BJ (cell line): Measurements from ENCODE around the gene COX8C. TPM values are rescaled to one million over a fixed set of nuclear protein-coding genes. Genes with fewer than 3 reads are reported as not detected.
"Not testable (repeated sequence)": the region's sequence is repeated elsewhere in the genome, so short reads cannot be mapped to it uniquely, and the experiment has no call there.

Experiments
- CTCF ChIA-PET: fragments of 350-600 bp; formaldehyde crosslinking; extraction: SDS; loops from one replicate; lab custom pipeline; 2021; ENCODE audit warnings: antibody characterized with exemption, inconsistent platforms; lab: Yijun Ruan, JAX
- POLR2A ChIA-PET: fragments of 300-600 bp; sonication (Branson Sonifier 250); formaldehyde crosslinking; extraction: SDS; loops from one replicate; lab custom pipeline; 2021; ENCODE audit warnings: antibody characterized with exemption; lab: Charles Lee
- DNase-seq: peaks from one replicate; pipeline ENCODE4 v3.0.0-alpha.2; 2011; ENCODE audit warnings: low read depth
- H3K27me3 ChIP-seq: 2 replicates; pipeline ENCODE4 v1.6.0; 2011; ENCODE audit warnings: low read length; ENCODE audit not compliant: control insufficient read depth, insufficient read depth
- H3K36me3 ChIP-seq: 2 replicates; pipeline ENCODE4 v1.5.1; 2011; ENCODE audit warnings: low read length; ENCODE audit not compliant: control insufficient read depth, insufficient read depth
- H3K4me3 ChIP-seq: 2 replicates; pipeline ENCODE4 v1.5.1; 2011; ENCODE audit warnings: low read depth, mild to moderate bottlenecking, control low read depth, low read length
- CTCF ChIP-seq: IDR thresholded peaks from 2 replicates; pipeline ENCODE4 v1.5.1; 2011; ENCODE audit warnings: low read depth, mild to moderate bottlenecking, control low read depth, inconsistent platforms, low read length, moderate library complexity; ENCODE audit not compliant: insufficient read depth
- polyA plus RNA-seq: library from polyadenylated mRNA; depleted of rRNA; stranded (reverse); fragments of >200 nt; gene quantifications from 2 replicates; pipeline ENCODE4 v1.2.3, GENCODE V29; 2011

COX8C gene
- polyA plus RNA-seq, 1 experiment = not detected

- ChIA-PET POLR2A (no interaction called here), CTCF (interaction anchor here (0.8 kb wide), 1 partner anchor 123 kb away, joined by 3 read pairs; no protein-coding TSS in a partner anchor)
- H3K4me3 ChIP-seq = no peak overlapping the region
- no peak for TF ChIP-seq CTCF
- no peaks in the 10 kb centered on the region for H3K27me3 ChIP-seq
- H3K36me3 ChIP-seq = no peaks in the 10 kb centered on the region
- DNase-seq = no peak
Observed at GRCh38 chr14:93343797-93344196, 3.2 kb upstream of the COX8C start.

GRCh38 chr14:93347850-93348249 is 868 bp downstream of the COX8C start:
- DNase-seq = no peak
- POLR2A ChIA-PET = no interaction called here
- TF ChIP-seq CTCF = no peak
- no peak overlapping the region for H3K4me3 ChIP-seq
- CTCF ChIA-PET = no interaction called here
- H3K27me3 ChIP-seq = no peaks in the 10 kb centered on the region
- H3K36me3 ChIP-seq = no peaks in the 10 kb centered on the region

DNA sequence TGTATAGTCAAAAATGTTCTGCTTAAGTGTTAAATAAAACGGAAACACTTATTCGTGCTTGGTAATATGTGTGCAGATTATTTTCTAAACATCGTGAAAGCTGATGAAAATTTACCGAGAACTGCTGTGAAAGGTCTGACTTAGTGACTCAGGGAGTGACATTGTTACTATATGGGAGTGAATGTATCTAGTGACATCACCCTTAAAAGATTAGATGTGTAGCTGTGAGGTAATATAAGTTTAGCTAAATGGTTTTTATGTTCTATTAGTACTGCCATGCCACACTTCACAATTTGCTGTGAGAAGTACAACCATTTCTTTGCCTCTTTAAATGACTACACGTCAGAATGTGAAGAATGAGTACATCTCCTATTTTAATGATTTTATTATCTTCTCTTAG is 1.3 kb downstream of the COX8C start:
- Histone ChIP-seq H3K36me3 (no peaks in the 10 kb centered on the region), H3K27me3 (no peaks in the 10 kb centered on the region), H3K4me3 (no peak overlapping the region)
- no peak for DNase-seq
- TF ChIP-seq CTCF = no peak
- CTCF ChIA-PET = interaction anchor here (0.6 kb wide), 1 partner anchor 56 kb away, joined by 4 read pairs; no protein-coding TSS in a partner anchor
- POLR2A ChIA-PET = no interaction called here

DNA sequence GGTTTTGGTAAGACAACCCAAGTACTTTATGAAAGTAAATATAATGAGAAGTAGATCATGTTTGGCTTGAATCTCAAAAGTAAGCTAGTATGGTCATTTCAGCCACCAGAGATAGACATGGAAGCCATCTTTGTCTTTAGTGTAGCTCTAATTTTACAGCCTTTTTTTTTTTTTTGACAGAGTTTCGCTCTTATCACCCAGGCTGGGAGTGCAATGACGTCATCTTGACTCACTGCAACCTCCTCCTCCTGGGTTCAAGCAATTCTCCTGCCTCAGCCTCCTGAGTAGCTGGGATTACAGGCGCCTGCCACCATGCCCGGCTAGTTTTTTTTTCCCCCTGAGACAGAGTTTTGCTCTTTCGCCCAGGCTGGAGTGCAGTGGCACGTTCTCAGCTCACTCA is 7.9 kb downstream of the COX8C start:
- DNase-seq, CTCF ChIA-PET, POLR2A ChIA-PET: not testable (repeated sequence)

GRCh38 chr14:93368996-93369712 is 22.2 kb downstream of the COX8C start:
- ChIA-PET POLR2A (no interaction called here), CTCF (no interaction called here)
- Histone ChIP-seq H3K4me3 (no peak overlapping the region), H3K27me3 (no peaks in the 10 kb centered on the region), H3K36me3 (no peaks in the 10 kb centered on the region)
- DNase-seq = no peak
- TF ChIP-seq CTCF = no peak

More for the DNA sequence above, 7.9 kb downstream of the COX8C start:
- not testable (repeated sequence) for H3K4me3 ChIP-seq, H3K36me3 ChIP-seq, H3K27me3 ChIP-seq
